Loucy (cell line): Measurements from ENCODE around the gene TMEM184A.

Experiments
- H2AFZ ChIP-seq: fragments of 200-600 bp; sonication (generic); 2 replicates; pipeline ENCODE4 v1.6.0; 2016; ENCODE audit warnings: antibody characterized with exemption, mild to moderate bottlenecking, low read length, moderate library complexity
- H3F3A ChIP-seq: fragments of 200-600 bp; 2 replicates; pipeline ENCODE4 v1.6.0; 2016; ENCODE audit warnings: antibody characterized with exemption, low read depth, mild to moderate bottlenecking
- H3K27me3 ChIP-seq: fragments of 200-600 bp; sonication (generic); 2 replicates; pipeline ENCODE4 v1.6.1; 2014; ENCODE audit warnings: low read length, mild to moderate bottlenecking; ENCODE audit not compliant: insufficient read depth, poor library complexity, severe bottlenecking
- H3K36me3 ChIP-seq: fragments of 200-600 bp; sonication (generic); 2 replicates; pipeline ENCODE4 v1.6.1; 2016; ENCODE audit warnings: low read length; ENCODE audit not compliant: insufficient read depth
- H3K4me1 ChIP-seq: fragments of 200-600 bp; sonication (generic); 2 replicates; pipeline ENCODE4 v1.5.1; 2014; ENCODE audit warnings: low read length, mild to moderate bottlenecking; ENCODE audit not compliant: insufficient read depth, poor library complexity, severe bottlenecking
- H3K4me2 ChIP-seq: fragments of 200-600 bp; sonication (generic); 2 replicates; pipeline ENCODE4 v1.6.0; 2014; ENCODE audit warnings: antibody characterized with exemption, low read length, low read depth, mild to moderate bottlenecking; ENCODE audit not compliant: poor library complexity, severe bottlenecking
- H3K4me3 ChIP-seq: fragments of 200-600 bp; sonication (generic); 2 replicates; pipeline ENCODE4 v1.5.1; 2014; ENCODE audit warnings: low read length, mild to moderate bottlenecking, mixed read lengths; ENCODE audit not compliant: poor library complexity, severe bottlenecking
- H3K79me2 ChIP-seq: fragments of 200-600 bp; sonication (generic); 2 replicates; pipeline ENCODE4 v1.6.1; 2014; ENCODE audit warnings: low read length; ENCODE audit not compliant: insufficient read depth
- H3K9ac ChIP-seq: fragments of 200-600 bp; sonication (generic); 2 replicates; pipeline ENCODE4 v1.6.0; 2014; ENCODE audit warnings: mild to moderate bottlenecking, low read depth, low read length, moderate library complexity; ENCODE audit not compliant: poor library complexity, severe bottlenecking
- H3K9me2 ChIP-seq: fragments of 200-600 bp; sonication (generic); replicated peaks from 2 replicates; pipeline ENCODE4 v1.6.1; 2016; ENCODE audit warnings: low read depth, low read length, mixed read lengths
- H3K9me3 ChIP-seq: fragments of 200-600 bp; sonication (generic); 2 replicates; pipeline ENCODE4 v1.6.1; 2014; ENCODE audit warnings: mild to moderate bottlenecking, antibody characterized with exemption, low read length, low read depth; ENCODE audit not compliant: insufficient read depth
- H4K20me1 ChIP-seq: fragments of 200-600 bp; sonication (generic); 2 replicates; pipeline ENCODE4 v1.6.0; 2014; ENCODE audit warnings: antibody characterized with exemption, low read length, mild to moderate bottlenecking; ENCODE audit not compliant: insufficient read depth, poor library complexity, severe bottlenecking
- CTCF ChIP-seq: fragments of 200-600 bp; sonication (generic); conservative IDR thresholded peaks from 2 replicates; pipeline ENCODE4 v1.5.1; 2014; ENCODE audit warnings: mild to moderate bottlenecking, antibody characterized with exemption, low read length
- EZH2phosphoT487 ChIP-seq: fragments of 200-600 bp; IDR thresholded peaks from 2 replicates; pipeline ENCODE4 v1.6.1; 2018; ENCODE audit warnings: antibody characterized with exemption, mild to moderate bottlenecking, moderate library complexity, borderline replicate concordance

Gene TMEM184A

GRCh38 chr7:1548944-1549343, 7.1 kb downstream of the TMEM184A start:
- TF ChIP-seq EZH2phosphoT487 (no peak), CTCF (no peak)
- no peaks in the 10 kb centered on the region for H3K79me2 ChIP-seq
- H2AFZ ChIP-seq: no peak overlapping the region
- H3F3A ChIP-seq: no peaks in the 10 kb centered on the region
- no peaks in the 10 kb centered on the region for H4K20me1 ChIP-seq
- no peaks in the 10 kb centered on the region for H3K9me2 ChIP-seq
- H3K4me1 ChIP-seq: no peaks in the 10 kb centered on the region
- no peaks in the 10 kb centered on the region for H3K27me3 ChIP-seq
- H3K4me3 ChIP-seq: no peak overlapping the region
- peaks cover 7% of the 10 kb centered on the region; the same call in 1 of the 2 replicates for H3K36me3 ChIP-seq
- H3K4me2 ChIP-seq: no peak overlapping the region
- H3K9ac ChIP-seq: no peak overlapping the region
- no peaks in the 10 kb centered on the region for H3K9me3 ChIP-seq

GRCh38 chr7:1548438-1548831, 7.6 kb downstream of the TMEM184A start:
- H2AFZ ChIP-seq: no peak overlapping the region
- H3K4me1 ChIP-seq: no peaks in the 10 kb centered on the region
- H3K9me3 ChIP-seq: no peaks in the 10 kb centered on the region
- H4K20me1 ChIP-seq: no peaks in the 10 kb centered on the region
- no peaks in the 10 kb centered on the region for H3K27me3 ChIP-seq
- peaks cover 8% of the 10 kb centered on the region; the same call in 1 of the 2 replicates for H3K36me3 ChIP-seq
- no peaks in the 10 kb centered on the region for H3F3A ChIP-seq
- no peak overlapping the region for H3K4me3 ChIP-seq
- no peak overlapping the region for H3K9ac ChIP-seq
- no peak overlapping the region for H3K4me2 ChIP-seq
- no peaks in the 10 kb centered on the region for H3K9me2 ChIP-seq
- no peak; the same call in 1 of the 2 replicates for TF ChIP-seq CTCF
- TF ChIP-seq EZH2phosphoT487: no peak
- no peaks in the 10 kb centered on the region for H3K79me2 ChIP-seq

- no peaks in the 10 kb centered on the region for H4K20me1 ChIP-seq
- no peaks in the 10 kb centered on the region for H3K4me1 ChIP-seq
- H3K27me3 ChIP-seq: no peaks in the 10 kb centered on the region
- no peaks in the 10 kb centered on the region for H3K9me3 ChIP-seq
- no peaks in the 10 kb centered on the region for H3K79me2 ChIP-seq
- H3K4me3 ChIP-seq: no peak overlapping the region
- no peak for TF ChIP-seq EZH2phosphoT487
- TF ChIP-seq CTCF: no peak
- peaks cover 14% of the 10 kb centered on the region; the same call in 1 of the 2 replicates for H3K36me3 ChIP-seq
- H3K4me2 ChIP-seq: no peak overlapping the region
- no peaks in the 10 kb centered on the region for H3F3A ChIP-seq
- H3K9me2 ChIP-seq: no peaks in the 10 kb centered on the region
- H2AFZ ChIP-seq: no peak overlapping the region
- H3K9ac ChIP-seq: no peak overlapping the region
Measured at GRCh38 chr7:1547777-1548437, 8.1 kb downstream of the TMEM184A start.
